ENCODE measurements around the gene FAM114A2. TPM values are rescaled to one million over a fixed set of nuclear protein-coding genes. Genes with fewer than 3 reads are reported as not detected.

FAM114A2 gene
- total and polyA plus RNA-seq, 2 donors (not counting 1 experiment from before 2014, with no cell fraction given) = 28.0 to 33.9 TPM

DNA sequence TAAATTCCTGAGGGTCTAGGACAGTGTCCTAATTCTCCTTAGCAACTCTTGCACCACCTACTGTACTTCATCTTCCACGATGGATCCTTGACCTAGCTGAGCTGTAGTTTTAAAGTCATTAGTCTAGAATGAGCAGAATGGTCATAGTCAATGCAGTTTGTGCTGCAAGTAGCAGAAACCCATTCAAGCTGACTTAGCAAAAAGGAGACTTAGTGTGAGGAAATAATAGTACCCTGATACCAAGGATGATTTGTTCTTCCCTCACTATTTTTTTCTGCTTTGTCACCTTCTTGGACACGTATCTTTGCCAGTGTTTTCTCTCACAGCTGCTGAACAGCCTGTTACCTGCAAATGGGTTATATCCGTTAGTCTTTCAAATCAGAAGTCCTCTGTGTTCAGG lies 5.4 kb upstream of the FAM114A2 start:
- Histone ChIP-seq H4K20me1 (ENCODE audit: control insufficient read depth, extremely low read depth, insufficient read depth, low read length) (no peaks in the 10 kb centered on the region), H3K79me2 (ENCODE audit: control insufficient read depth, insufficient read depth, low read length) (peaks cover 32% of the 10 kb centered on the region), H3K36me3 (ENCODE audit: control insufficient read depth, insufficient read depth, low read length) (no peaks in the 10 kb centered on the region)

DNA sequence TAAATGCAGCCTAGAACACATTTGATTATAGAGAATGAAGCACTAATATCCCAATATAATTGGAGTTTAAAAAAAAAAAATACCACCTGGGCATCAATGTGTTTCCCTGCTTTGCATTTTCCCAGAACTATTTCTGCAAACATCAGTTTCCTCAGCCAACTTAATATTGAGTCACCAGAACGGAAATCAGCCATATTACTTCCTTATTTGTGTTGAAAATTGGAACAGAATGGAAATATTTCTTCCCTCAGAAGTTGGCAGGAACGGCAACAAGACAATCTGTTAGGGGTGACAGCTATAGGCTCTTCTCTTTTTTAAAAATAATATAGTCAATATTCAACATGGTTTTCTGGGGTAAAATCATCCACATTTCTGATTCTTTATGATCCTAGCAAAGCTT lies 4.1 kb upstream of the FAM114A2 start:
- no peaks in the 10 kb centered on the region for H3K36me3 ChIP-seq (ENCODE audit: control insufficient read depth, insufficient read depth, low read length)
- no peaks in the 10 kb centered on the region for H3K27me3 ChIP-seq (ENCODE audit: control insufficient read depth, insufficient read depth, low read length)
- no peak overlapping the region for H3K9ac ChIP-seq (ENCODE audit: insufficient read depth, low read length)
- H3K79me2 ChIP-seq (ENCODE audit: control insufficient read depth, insufficient read depth, low read length) = peaks cover 34% of the 10 kb centered on the region
- DNase-seq (ENCODE audit: low read depth in 2 of 2) = peak in 1 of 2 donors; percentile 21
- H2AFZ ChIP-seq (ENCODE audit: low read length) = no peak overlapping the region
- TF ChIP-seq EZH2 (IDR thresholded peaks at IDR 0.05; ENCODE audit: low read length, missing control alignments) = no peak
- TF ChIP-seq, protein P1, sequence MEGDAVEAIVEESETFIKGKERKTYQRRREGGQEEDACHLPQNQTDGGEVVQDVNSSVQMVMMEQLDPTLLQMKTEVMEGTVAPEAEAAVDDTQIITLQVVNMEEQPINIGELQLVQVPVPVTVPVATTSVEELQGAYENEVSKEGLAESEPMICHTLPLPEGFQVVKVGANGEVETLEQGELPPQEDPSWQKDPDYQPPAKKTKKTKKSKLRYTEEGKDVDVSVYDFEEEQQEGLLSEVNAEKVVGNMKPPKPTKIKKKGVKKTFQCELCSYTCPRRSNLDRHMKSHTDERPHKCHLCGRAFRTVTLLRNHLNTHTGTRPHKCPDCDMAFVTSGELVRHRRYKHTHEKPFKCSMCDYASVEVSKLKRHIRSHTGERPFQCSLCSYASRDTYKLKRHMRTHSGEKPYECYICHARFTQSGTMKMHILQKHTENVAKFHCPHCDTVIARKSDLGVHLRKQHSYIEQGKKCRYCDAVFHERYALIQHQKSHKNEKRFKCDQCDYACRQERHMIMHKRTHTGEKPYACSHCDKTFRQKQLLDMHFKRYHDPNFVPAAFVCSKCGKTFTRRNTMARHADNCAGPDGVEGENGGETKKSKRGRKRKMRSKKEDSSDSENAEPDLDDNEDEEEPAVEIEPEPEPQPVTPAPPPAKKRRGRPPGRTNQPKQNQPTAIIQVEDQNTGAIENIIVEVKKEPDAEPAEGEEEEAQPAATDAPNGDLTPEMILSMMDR (conservative IDR thresholded peaks at IDR 0.05 in 1 of 2, IDR thresholded peaks at IDR 0.05 in 1 of 2; ENCODE audit: low read depth in 1 of 2, low read length in 2 of 2) = no peak
- H3K4me1 ChIP-seq (ENCODE audit: control insufficient read depth, extremely low read depth, insufficient read depth, low read length) = peaks cover 2% of the 10 kb centered on the region
- H3K9me3 ChIP-seq (ENCODE audit: control insufficient read depth, insufficient read depth, low read depth, low read length) = no peaks in the 10 kb centered on the region
- no peak overlapping the region for H3K4me2 ChIP-seq (ENCODE audit: extremely low read depth, insufficient read depth, low read length)
- H4K20me1 ChIP-seq (ENCODE audit: control insufficient read depth, extremely low read depth, insufficient read depth, low read length) = no peaks in the 10 kb centered on the region
- H3K27ac ChIP-seq (ENCODE audit: insufficient read depth, low read length) = no peak overlapping the region
- H3K4me3 ChIP-seq (replicated peaks in 1 of 4; ENCODE audit: control extremely low read depth in 1 of 4, insufficient read depth in 1 of 4, low read depth in 3 of 4, low read length in 4 of 4) = no peak overlapping the region

More for the DNA sequence above, 5.4 kb upstream of the FAM114A2 start:
- H3K4me3 ChIP-seq (replicated peaks in 1 of 4; ENCODE audit: control extremely low read depth in 1 of 4, insufficient read depth in 1 of 4, low read depth in 3 of 4, low read length in 4 of 4) = no peak overlapping the region
- no peaks in the 10 kb centered on the region for H3K27me3 ChIP-seq (ENCODE audit: control insufficient read depth, insufficient read depth, low read length)
- TF ChIP-seq EZH2 (IDR thresholded peaks at IDR 0.05; ENCODE audit: low read length, missing control alignments) = no peak
- DNase-seq (ENCODE audit: low read depth in 2 of 2) = no peak
- no peak overlapping the region for H3K4me2 ChIP-seq (ENCODE audit: extremely low read depth, insufficient read depth, low read length)
- no peaks in the 10 kb centered on the region for H3K9me3 ChIP-seq (ENCODE audit: control insufficient read depth, insufficient read depth, low read depth, low read length)
- H3K27ac ChIP-seq (ENCODE audit: insufficient read depth, low read length) = no peak overlapping the region
- no peak overlapping the region for H3K9ac ChIP-seq (ENCODE audit: insufficient read depth, low read length)
- H2AFZ ChIP-seq (ENCODE audit: low read length) = no peak overlapping the region
- peaks cover 2% of the 10 kb centered on the region for H3K4me1 ChIP-seq (ENCODE audit: control insufficient read depth, extremely low read depth, insufficient read depth, low read length)

DNA sequence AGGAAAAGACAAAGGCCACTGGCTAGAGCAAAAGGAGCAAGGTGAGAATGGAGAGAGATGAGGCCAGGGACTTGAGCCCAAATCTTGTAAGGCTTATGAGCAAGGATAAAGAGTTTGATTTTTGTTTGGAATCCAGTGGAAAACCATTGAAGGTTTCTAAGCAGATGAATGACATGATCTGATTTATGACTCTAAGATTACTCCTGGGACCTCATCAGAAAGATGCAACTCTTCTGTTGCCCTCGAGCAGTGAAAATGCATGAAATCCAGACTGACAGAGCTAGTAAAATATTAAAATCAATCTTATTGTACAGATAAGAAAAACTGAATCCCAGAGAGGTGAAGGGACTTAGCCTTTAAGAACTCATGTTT lies 734 bp upstream of the FAM114A2 start:
- Histone ChIP-seq H3K9me3 (ENCODE audit: control insufficient read depth, insufficient read depth, low read depth, low read length) (no peaks in the 10 kb centered on the region), H3K4me2 (ENCODE audit: extremely low read depth, insufficient read depth, low read length) (peak overlapping the region; percentile 91), H4K20me1 (ENCODE audit: control insufficient read depth, extremely low read depth, insufficient read depth, low read length) (no peaks in the 10 kb centered on the region), H3K9ac (ENCODE audit: insufficient read depth, low read length) (peak overlapping the region; percentile 83), H2AFZ (ENCODE audit: low read length) (peak overlapping the region; percentile 76), H3K27ac (ENCODE audit: insufficient read depth, low read length) (peak overlapping the region; percentile 84), H3K4me3 (replicated peaks in 1 of 4; ENCODE audit: control extremely low read depth in 1 of 4, insufficient read depth in 1 of 4, low read depth in 3 of 4, low read length in 4 of 4) (peak overlapping the region; percentile 53 to 93 (median 74)), H3K79me2 (ENCODE audit: control insufficient read depth, insufficient read depth, low read length) (peaks cover 31% of the 10 kb centered on the region), H3K27me3 (ENCODE audit: control insufficient read depth, insufficient read depth, low read length) (no peaks in the 10 kb centered on the region), H3K4me1 (ENCODE audit: control insufficient read depth, extremely low read depth, insufficient read depth, low read length) (peaks cover 2% of the 10 kb centered on the region), H3K36me3 (ENCODE audit: control insufficient read depth, insufficient read depth, low read length) (no peaks in the 10 kb centered on the region)
- DNase-seq (ENCODE audit: low read depth in 2 of 2) = no peak
- TF ChIP-seq, protein P1 (conservative IDR thresholded peaks at IDR 0.05 in 1 of 2, IDR thresholded peaks at IDR 0.05 in 1 of 2; ENCODE audit: low read depth in 1 of 2, low read length in 2 of 2) = no peak
- TF ChIP-seq EZH2 (IDR thresholded peaks at IDR 0.05; ENCODE audit: low read length, missing control alignments) = no peak

Measured in fibroblast of lung (primary cell).